NCI-H2029 (cell line): Measurements from ENCODE around the gene ESAM.

ENCODE experiments used
- DNase-seq: peaks from one replicate; lab custom pipeline; 2025; lab: John Stamatoyannopoulos, UW

ESAM gene, protein sequence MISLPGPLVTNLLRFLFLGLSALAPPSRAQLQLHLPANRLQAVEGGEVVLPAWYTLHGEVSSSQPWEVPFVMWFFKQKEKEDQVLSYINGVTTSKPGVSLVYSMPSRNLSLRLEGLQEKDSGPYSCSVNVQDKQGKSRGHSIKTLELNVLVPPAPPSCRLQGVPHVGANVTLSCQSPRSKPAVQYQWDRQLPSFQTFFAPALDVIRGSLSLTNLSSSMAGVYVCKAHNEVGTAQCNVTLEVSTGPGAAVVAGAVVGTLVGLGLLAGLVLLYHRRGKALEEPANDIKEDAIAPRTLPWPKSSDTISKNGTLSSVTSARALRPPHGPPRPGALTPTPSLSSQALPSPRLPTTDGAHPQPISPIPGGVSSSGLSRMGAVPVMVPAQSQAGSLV

DNA sequence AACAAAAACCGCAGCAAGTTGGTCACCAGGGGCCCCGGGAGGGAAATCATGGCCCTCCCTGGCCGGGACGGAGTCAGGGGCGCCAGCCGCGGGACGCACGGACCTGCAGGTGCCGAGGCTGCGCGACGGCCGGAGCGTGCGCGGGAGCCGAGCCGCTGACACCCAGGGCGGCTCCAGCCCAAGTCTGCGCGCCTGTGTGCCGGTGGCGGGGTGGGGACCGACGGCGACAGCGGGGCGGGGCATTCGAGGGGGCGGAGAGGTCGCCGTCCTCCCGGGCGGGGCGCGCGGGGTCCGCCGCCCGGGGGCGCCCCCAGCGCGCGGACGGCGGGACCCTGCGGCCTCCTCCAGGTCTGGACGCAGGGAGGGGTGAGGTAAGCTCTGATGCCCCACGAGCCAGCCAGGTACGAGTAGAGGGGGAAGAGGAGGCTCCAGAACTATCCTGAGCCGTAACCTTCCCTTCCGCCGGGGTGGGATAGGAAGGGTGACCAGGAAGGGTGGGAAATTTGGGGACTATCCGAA is at the start of gene ESAM:
Gene ESAM, minus strand, starts transcription at position 186 of the 519 bp plus-strand sequence. Its CDS starts 136 bp downstream, at position 50.
- no peak for DNase-seq

DNA sequence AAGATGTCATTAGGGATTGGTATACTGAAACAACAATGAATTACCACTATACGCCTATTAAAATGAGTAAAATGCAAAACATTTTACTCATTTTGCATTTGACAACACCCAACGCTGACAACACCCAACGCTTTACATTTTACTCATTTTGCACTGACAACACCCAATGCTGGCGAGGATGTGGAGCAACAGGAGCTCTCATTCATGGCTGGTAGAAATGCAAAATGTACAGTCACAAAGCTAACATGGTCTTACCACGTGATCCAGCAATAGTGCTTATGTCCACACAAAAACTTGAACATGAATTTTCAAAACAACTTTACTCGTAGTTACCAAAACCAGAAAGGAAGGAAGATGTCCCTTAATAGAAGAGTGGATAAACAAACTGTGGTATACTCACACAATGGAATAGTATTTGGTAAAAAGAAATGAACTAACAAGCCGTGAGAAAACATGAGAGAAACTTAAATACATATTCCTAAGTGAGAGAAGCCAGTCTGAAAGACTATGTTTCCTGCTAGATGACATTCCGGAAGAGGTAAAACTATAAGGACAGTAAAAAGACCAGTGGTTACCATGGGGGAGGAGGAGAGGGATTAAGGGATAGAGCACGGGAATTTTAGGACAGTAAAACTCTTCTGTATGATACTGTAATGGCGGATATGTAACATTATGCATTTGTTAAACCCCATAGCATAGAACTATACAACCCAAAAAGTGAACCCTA is 49.5 kb upstream of the ESAM start:
- no peak for DNase-seq

DNA sequence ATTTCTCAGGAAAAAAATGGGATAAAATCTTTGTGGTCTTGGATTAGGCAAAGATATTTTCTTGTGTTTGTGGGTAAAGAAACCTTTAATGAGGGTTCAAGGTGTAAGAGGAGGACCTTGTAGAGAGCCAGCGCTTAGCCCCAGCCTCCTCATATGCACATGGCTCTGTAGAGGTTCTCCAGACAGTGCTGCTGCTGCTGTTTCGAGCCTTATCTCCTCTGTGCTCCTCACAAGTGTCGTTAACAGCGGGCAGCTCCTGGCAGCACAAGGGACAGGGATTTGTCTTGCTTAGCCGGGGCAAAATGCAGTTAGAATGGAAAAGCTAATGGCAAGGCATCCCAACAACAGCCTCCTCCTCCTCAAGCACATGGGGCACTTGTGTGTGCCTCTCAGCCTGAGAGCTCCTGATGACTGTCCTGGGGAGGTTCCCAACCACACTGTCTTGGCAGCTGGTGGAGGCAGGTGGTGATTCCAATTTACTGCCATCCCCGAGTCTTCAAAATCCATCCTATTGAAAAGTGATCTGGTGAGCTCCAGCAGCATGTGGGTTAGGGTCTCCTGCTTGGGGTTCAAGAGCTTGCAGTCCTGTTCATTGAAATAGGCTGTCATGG is 45.7 kb upstream of the ESAM start:
- DNase-seq: no peak

DNA sequence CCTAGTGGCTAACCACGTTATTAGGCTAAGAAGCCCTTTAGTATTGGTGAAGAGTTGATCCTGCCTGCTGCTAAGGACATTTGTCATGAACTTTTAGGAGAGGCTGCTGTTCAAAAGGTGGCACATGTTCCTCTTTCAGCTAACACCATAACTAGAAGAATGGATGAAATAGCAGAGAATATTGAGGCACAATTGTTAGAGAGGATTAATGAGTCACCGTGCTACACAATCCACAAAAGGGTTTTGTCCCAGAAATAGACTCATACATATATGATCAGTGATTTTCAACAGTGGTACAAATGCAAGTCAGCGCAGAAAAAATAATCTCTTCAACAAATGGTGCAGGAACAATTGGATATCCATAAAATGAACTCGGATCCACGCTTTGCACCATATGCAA is 45.1 kb upstream of the ESAM start:
- DNase-seq: no peak

DNA sequence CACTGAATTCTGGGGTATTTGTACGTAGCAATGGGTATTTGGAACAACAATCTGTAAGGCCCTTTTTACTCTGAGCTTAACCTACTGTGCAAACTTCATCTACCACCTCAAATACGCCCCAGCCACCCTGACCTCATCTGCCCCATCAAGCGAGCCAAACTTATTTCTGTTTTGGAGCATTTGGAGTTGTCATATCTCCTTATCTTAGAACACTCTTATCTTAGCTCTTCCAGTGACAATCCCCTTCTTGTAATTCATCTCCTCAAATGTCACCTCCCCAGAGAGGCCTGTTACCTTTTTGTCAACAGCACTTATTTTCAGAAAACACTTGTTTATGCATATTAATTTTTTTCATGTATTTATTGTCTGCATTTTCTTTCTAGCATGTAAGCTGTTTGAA is 42.8 kb upstream of the ESAM start:
- no peak for DNase-seq

DNA sequence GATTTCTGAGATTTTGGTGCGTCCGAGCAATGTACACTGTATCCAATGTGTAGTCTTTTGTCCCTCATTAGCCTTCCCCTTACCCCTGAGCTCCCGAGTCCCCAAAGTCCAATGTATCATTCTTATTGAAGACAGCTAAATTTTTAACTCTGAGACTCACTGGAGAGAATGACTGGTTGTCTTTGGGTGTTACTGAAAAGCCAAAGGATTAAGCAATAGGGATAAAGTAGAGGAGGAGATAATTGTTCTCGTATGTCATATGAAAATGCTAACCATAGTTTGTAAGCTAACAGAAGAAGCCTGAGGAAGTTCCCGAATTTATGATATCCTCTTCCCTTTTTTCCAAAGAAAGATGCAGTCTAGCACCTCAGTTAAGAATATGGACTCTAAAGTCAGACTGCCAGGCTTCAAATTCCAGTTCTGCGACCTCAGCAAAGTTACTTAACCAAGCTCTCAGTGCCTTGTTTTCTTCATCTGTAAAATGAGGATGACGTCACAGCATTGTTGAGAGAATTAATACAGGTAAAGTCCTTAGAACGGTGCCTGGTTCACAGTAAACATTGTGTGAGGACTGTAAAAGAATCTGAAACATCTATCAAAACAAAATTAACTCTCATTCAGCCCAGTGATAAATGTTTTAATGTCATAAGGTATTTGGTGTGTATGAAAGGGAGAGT is 39.7 kb upstream of the ESAM start:
- no peak for DNase-seq

DNA sequence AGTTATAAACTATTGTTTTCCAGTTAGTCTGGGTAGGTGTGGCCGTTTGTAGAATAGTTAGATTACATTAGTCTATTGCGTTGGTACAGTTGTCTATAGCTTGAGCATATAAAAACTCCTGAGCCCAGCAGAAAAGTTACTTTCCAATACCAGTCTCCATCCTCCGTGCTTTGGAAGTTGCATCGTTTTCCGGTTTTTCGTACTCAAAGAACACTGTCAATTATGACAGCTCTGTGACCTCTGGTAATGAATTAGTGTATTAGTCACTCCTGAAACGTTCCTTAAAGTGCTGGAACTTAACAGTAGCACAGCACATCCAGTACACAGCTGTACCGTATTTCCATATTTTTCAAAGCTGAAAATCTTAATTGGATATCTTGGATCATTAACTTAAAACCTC is 38.9 kb upstream of the ESAM start:
- DNase-seq: no peak

DNA sequence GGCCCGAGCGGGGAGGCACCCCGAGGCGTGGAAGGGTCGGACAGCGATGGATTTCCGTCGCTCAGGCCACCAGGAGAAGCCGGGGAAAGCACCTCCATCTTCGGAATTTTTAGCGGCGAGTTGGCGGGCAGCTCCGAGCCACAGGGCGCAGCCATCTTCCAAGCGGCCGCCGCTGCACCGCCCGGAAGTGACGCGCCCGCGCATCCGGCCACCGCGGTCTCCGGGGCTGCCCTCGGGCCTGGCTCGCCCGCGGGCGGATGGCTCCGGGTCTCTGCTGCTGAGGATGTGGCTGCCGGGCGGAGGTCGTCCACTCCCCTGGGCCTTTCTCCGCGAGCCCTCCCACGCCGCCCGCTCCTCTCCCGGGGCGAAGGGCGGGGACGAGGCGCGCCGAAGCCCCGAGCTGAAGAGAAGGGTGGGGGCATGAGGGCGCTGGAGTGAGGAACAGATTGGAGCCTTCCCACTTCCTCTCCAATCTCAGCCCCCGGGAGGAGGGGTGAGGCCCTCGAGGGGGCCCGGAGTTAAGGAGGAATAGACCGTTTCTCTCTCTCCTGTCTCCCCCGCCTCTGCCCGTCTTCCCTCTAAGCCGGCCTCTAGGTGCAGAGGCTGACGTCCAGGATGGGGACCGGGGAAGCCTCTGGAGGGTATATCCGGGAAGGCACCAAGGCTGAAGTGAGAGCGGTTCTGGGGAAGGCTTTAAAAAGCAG is 38.3 kb upstream of the ESAM start, which contains the start of gene MSANTD2:
Gene MSANTD2, minus strand, starts transcription at position 181 of the 704 bp plus-strand sequence. Its CDS starts 26 bp downstream, at position 155.
- peak; percentile 31 for DNase-seq

DNA sequence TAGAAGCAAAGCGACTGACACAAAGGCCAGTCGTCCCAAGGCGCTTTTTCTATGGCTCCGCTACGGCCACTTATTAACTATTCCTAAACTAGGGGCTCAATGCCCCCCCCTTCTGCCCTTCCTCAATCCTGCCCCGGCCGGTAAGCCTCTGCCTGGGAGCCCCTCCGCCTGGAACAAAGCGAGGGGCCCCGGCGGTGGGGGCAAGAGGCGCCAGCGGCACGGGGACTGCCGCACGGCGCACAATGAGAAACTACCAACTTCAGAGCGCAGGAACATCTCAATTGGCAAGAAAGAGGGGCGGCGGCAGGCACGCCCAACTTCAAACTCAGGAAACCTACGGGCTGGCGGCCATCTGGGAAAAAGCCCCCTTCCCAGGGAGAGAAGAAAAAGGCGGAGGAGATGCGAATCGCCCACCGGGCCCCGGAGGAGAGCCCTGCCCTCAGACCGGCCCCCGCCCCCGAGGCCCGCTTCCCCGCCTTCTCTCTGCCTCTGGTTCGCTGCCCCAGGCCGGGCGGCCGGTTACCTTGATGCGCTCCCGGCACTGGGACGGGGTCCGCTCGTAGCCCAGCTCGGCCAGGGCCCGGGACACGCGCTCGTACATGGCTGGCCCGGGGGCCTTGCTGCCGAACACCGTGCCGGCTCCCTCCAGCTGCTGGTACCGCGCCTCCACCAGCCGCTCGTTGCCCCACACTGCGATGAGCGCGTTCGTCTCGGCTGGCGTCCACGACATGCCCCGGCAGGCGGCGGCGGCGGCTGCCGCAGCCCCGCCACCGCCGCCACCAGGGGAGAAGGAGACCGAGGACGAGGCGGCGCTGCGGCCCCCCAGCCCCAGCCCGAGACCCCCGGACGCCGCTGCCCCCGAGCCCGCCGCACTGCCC is 37.5 kb upstream of the ESAM start:
- DNase-seq: no peak

DNA sequence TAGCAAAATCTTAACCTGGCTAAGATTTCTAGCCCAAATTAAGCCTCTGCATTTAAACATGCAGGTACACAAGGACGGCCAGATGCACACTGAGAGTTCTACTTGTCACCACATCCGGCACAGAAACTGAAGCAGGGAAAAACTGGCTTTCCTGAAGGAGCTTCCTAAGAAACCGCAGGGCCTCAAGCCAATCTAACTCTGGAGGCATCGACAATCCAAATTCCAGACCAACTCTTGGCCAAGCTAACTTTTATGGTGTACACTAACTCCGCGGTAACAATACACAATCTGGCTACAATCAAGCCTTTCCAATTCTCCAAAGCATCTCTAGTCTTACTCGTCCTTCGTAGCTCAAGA is 36.9 kb upstream of the ESAM start:
- DNase-seq: no peak

DNA sequence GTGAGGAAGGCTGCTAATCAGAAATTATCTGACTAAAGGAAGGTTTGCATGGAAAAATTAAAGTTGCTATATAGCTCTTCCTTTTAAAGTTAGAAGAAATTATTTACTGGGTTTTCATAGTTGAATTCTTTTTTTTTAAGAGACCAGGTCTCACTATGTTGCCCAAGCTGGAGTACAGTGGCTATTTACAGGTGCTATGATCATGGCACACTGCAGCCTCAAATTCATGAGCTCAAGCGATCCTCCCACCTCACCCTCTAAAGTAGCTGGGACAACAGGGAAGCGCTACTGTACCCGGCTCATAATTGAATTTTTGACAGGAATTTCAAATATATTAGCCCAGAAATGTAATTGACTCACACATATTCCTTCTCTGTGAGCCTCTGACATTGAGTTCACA is 34.2 kb upstream of the ESAM start:
- DNase-seq: no peak

DNA sequence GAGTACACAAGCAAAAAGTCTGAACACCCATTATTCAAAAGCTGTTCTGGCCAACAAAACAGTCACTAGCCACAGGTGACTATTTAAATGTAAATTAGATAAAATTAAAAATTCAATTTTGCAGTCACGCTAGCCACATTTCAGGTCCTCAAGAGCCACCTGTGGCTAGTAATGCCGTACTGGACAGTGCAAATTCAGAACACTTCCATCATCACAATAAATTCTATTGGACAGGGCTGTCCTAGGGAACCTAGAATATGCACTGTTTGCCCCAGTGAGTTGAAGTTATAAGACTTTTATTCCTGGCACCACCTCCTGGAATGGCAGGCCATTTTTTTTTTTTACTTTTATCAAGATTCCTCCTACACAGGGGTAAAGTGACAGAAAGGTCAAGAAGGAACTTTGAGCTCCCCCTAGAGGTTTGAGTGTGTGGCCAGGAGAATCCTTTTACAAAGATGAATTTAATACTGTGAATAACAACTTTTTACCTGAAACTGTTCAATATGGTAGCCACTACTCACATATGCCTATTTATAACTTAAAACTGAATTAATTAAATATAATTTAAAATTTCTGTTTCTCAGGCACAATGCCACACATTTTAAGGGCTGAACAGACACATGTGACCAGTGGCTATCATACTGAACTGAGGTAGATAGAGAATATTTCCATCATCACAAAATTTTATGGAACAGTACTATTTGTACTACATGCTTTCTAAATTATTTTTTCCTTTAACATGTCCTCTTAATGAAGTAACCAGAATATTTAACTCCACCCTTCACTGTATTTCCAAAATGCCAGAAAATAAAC is 31.6 kb upstream of the ESAM start:
- DNase-seq: peak; percentile 10

DNA sequence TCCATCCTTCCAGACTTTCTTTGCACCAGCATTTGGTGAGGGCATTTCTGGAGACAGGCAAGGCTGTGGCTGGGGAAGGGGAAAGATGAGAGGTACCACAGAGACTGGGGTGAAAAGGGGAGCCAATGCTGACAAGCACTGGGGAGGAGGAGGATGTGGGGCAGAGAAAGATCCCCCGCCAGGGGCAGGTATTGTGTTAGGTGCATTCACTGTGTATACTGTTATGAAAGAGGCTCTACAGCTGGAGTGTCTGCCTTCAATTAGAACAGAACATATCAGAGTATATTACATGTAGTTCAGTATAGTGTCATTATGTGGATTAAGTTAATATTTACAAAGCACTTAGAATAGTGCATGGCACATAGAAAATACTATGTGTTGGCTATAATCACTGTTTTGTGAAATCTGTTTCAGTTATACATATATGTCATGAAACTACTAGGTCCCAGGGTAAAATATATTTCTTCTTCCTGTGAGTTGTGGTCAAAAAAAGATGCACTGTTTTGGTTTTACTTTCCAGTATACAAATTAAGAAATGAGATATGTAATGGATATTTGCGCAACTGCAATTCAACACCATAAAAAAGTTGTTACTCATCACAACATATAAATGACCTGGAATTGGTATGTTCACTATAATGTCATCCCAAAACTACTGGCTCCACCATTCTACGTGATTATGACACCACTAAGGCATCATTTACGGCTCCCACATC is 29.7 kb upstream of the ESAM start:
- no peak for DNase-seq

DNA sequence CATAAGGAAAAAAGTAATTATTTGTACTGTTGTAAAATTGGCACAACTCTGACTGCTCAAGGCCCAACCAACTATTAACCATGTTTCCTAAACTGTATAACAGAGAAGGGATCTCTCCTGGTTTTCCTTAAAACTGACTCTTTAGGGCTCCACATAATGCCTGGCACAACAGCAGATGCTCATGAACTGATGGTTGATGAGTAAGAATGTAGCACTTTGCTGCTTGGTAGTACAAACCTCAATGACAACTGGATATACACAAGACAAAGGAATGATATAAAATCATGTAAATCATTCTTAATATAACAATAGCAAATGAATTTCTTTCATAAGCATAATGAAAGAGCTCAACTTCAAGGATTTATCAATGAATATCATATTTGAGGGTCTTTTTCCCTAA is 26.4 kb upstream of the ESAM start:
- DNase-seq: no peak

DNA sequence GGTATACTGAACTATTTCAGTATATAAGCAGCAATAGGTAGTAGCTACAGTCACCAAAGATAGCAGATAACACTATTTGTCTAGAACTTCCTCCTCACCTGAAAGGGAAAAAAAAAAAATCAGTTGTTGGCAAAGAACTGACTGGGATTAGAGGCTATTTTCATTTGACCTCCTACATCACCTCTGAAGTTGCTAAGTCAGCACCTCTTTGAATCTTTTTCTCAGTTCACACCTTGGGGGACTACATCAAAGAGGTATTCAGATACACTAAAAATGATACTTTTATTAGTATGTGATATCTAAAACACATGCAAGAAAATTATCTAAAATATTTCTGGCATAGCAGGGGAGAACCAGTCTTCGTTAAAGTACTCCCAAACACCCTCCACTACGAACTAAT is 22.0 kb upstream of the ESAM start:
- no peak for DNase-seq

DNA sequence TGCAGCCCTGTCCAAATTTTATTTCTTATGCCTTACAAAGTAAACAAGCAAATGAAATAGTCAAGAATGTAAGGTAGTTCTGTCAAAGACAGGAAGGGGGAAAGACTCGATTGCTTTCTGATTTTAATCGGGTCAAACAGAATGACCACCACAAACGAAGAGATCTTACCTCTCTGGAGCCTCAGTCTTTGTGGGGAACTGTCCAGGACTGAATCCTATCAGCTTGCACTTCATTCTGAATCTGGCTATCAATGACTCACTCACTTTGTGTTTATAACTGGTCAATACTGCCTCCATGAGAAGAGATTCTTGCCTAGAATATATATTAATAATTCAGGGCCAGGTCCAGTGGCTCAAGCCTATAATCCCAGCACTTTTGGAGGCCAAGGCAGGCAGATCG is 20.9 kb upstream of the ESAM start:
- no peak for DNase-seq

DNA sequence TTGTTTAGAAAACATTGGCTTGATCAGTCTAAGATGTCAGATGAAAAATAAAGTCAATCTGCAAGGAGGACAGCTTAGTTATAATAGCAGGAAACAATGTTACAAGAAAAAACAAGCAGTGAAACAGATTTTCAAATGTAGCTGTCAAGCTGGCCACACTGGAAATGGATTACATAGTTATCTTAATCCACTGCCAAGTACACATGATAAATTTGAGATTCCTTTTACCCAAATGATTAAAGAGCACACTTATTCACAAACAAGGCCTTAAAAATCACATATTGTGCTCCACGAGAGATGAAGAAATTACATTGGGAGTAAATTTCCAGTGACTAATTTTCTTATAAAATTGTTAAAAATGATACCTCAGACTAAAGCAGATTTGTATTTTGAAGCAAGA is 17.5 kb upstream of the ESAM start:
- DNase-seq: no peak

DNA sequence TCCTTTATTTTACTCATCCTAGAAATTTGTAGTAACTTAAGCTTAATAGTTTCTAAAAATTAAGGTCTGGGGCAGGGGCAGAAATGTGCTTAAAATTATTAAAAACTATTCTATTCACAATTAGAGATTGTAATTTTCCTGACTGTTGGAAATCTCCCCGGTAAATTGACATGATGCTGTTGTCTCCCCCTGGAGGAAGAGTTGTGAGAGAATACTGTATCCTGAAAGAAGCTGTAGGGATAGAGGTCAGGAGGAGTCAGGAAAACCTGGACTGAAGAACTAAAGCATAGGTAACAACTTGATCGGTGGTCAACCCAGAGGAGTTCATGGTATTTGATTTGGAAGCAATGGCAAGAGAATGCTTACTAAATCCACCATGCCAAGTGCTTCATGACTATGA is 16.2 kb upstream of the ESAM start:
- no peak for DNase-seq
